ENCODE data around the gene UTP14A. TPM values are rescaled to one million over a fixed set of nuclear protein-coding genes. Genes with fewer than 3 reads are reported as not detected.

UTP14A gene
- total RNA-seq, result 14.1 TPM

GRCh38 chrX:129905787-129906580 is at the start of gene UTP14A:
UTP14A (plus strand) TSS chrX:129906164; CDS start chrX:129906211, 47 bp downstream.

Other genes starting within 250 kb of the UTP14A start
- 2.7 TPM for gene XPNPEP2, start 167.2 kb upstream of the UTP14A start, total RNA-seq
- 1.4 TPM for gene SASH3, start 126.2 kb upstream of the UTP14A start, total RNA-seq
- gene ZDHHC9, start 62.3 kb upstream of the UTP14A start, total RNA-seq, result 19.4 TPM
- 10.4 TPM for gene BCORL1, start 76.5 kb downstream of the UTP14A start, total RNA-seq
- 6.5 TPM for gene ELF4, start 204.3 kb downstream of the UTP14A start, total RNA-seq

All from camera-type eye (tissue), 1 donor.